Pancreas (tissue), 10 donors: ENCODE results near the gene MLXIP. TPM values are rescaled to one million over a fixed set of nuclear protein-coding genes. Genes with fewer than 3 reads are reported as not detected.

Source experiments
- ATAC-seq, 4 donors: fragments of 200-7000 bp; cut with Tn5 transposase; one replicate each; pipeline versions ENCODE4 v1.8.0 to v1.9.1; 2020; ENCODE audit warnings: mild to moderate bottlenecking in 4 of 4, moderate library complexity in 4 of 4
- DNase-seq, 6 donors: peaks; one replicate each; pipeline ENCODE4 v3.0.0-alpha.2; 2020
- FAIRE-seq: peaks from 2 replicates; lab custom pipeline; 2012; peaks lifted over from hg19 to GRCh38; lab: Jason Lieb, UNC
- H3K27ac ChIP-seq, 4 donors: fragments of 200-600 bp; sonication (generic); 1 replicate in 3 of 4; 2 replicates in 1 of 4; pipeline versions ENCODE4 v1.5.0 to v1.8.0; 2020
- H3K27me3 ChIP-seq, 4 donors: fragments of 200-600 bp; one replicate each; pipeline ENCODE4 v1.8.0; 2021
- H3K36me3 ChIP-seq, 3 donors: fragments of 200-600 bp; sonication (generic) in 1 of 3; one replicate each; pipeline versions ENCODE4 v1.5.0 to v1.8.0; 2020 to 2021
- H3K4me1 ChIP-seq, 3 donors: fragments of 200-600 bp; one replicate each; pipeline ENCODE4 v1.8.0; 2021
- H3K4me3 ChIP-seq, 4 donors: fragments of 200-600 bp; sonication (generic) in 2 of 4; one replicate each; pipeline versions ENCODE4 v1.5.0 to v1.8.0; 2020 to 2021
- H3K9me3 ChIP-seq, 4 donors: fragments of 200-600 bp; one replicate each; pipeline ENCODE4 v1.8.0; 2021
- CTCF ChIP-seq, 4 donors: fragments of 200-600 bp; sonication (generic) in 3 of 4; IDR thresholded peaks; one replicate each; pipeline versions ENCODE4 v1.5.0 to v1.8.0; 2021; ENCODE audit warnings: antibody characterized with exemption in 4 of 4
- WGBS, 2 donors: extraction: QIAGEN DNeasy Blood & Tissue Kit; methylation state at CpG; one replicate each; pipeline ENCODE4 v1.1.7; 2013; 5-methylcytosine and 5-hydroxymethylcytosine counted together
- intact Hi-C, 3 donors: fragments of 100-400 bp; cut with DNase I; formaldehyde crosslinking; loops; one replicate each; pipeline versions ENCODE4 v1.11.1 to v1.14.2; 2022
- polyA plus RNA-seq, 2 donors: library from polyadenylated mRNA; stranded (reverse); fragments of 200-250 nt; gene quantifications; one replicate each; pipeline ENCODE4 v1.2.3, GENCODE V29; 2013
- total RNA-seq, 6 donors: library from RNA; stranded (reverse); fragmentation: NEBNext Ultra II Directional in 4 of 6; extraction: Animal tissue kit (Norgen Biotek cat#: 25700) in 4 of 6; gene quantifications; one replicate each; pipeline versions ENCODE4 v1.2.1 to v1.2.4, GENCODE V29; 2021 to 2023
- donor health status: healthy with polysubstance abuse.
- donor health status: DM: no; HTN: no; CAD: no; lungs with moderate emphysema.
- donor health status: DM: no; HTN: no; CAD: no.
- donor health status: control.
- donor health status: control.
- donor health status: Bipolar disorder and iron deficiency.
- donor health status: DM: yes; HTN: yes; CAD: no.
- donor health status: DM: no; HTN: no; CAD: no.
- donor health status: DM: no; HTN: no; CAD: no.
- donor health status: DM: yes; HTN: yes; CAD: no.

MLXIP gene
- total and polyA plus RNA-seq, 8 donors = 35.4 to 90.1 (median 55.5) TPM

- no peak for ATAC-seq
- no peaks in the 10 kb centered on the region for H3K4me1 ChIP-seq
- no peak for TF ChIP-seq CTCF (IDR thresholded peaks at IDR 0.05)
- FAIRE-seq = no peak
- no peaks in the 10 kb centered on the region for H3K36me3 ChIP-seq
- 76 to 84% methylated on average over 11 of the region's 11 CpGs for WGBS, 2 donors
- intact Hi-C loops = loop anchor here in 1 of 3 donors (10.0 kb wide), 1 partner anchor 278 kb away; the partner anchor contains the start of gene CFAP251
- H3K9me3 ChIP-seq = no peaks in the 10 kb centered on the region
- no peak overlapping the region for H3K4me3 ChIP-seq
- no peaks in the 10 kb centered on the region for H3K27me3 ChIP-seq
- no peak overlapping the region for H3K27ac ChIP-seq
- no peak for DNase-seq
Observed at GRCh38 chr12:122192441-122192840, 113.9 kb downstream of the MLXIP start.

- Histone ChIP-seq H3K9me3 (no peaks in the 10 kb centered on the region), H3K27ac (no peak overlapping the region), H3K4me3 (no peak overlapping the region), H3K27me3 (no peaks in the 10 kb centered on the region), H3K4me1 (no peaks in the 10 kb centered on the region), H3K36me3 (no peaks in the 10 kb centered on the region)
- 72 to 93% methylated on average over 1 of the region's 1 CpG for WGBS, 2 donors
- no peak for TF ChIP-seq CTCF (IDR thresholded peaks at IDR 0.05)
- FAIRE-seq (no peak), ATAC-seq (no peak), DNase-seq (no peak)
- intact Hi-C loops = loop anchor here in 1 of 3 donors (10.0 kb wide), 1 partner anchor 280 kb away; the partner anchor contains the start of gene CFAP251
Observed at GRCh38 chr12:122194804-122195203, 116.2 kb downstream of the MLXIP start.

GRCh38 chr12:122195405-122195804 is 116.8 kb downstream of the MLXIP start:
- Histone ChIP-seq H3K4me1 (no peaks in the 10 kb centered on the region), H3K27me3 (no peaks in the 10 kb centered on the region), H3K36me3 (no peaks in the 10 kb centered on the region), H3K9me3 (no peaks in the 10 kb centered on the region), H3K27ac (no peak overlapping the region), H3K4me3 (no peak overlapping the region)
- 80 to 89% methylated on average over 4 of the region's 4 CpGs for WGBS, 2 donors
- ATAC-seq (no peak), DNase-seq (no peak), FAIRE-seq (no peak)
- intact Hi-C loops = loop anchor here in 1 of 3 donors (10.0 kb wide), 1 partner anchor 281 kb away; the partner anchor contains the start of gene CFAP251
- TF ChIP-seq CTCF (IDR thresholded peaks at IDR 0.05) = no peak

Other genes starting within 250 kb of the MLXIP start
- gene HPD, start 219.9 kb upstream of the MLXIP start, total RNA-seq = 1 to 10 TPM in 5 of 6 donors, under 1 TPM in 1; 0.71 to 3.0 (median 1.9) TPM
- 1 to 10 TPM; 2.8 to 3.9 TPM for gene HPD, start 219.9 kb upstream of the MLXIP start, polyA plus RNA-seq
- gene PSMD9, start 190.0 kb upstream of the MLXIP start, total RNA-seq = 10 to 100 TPM; 22.4 to 32.8 (median 25.6) TPM
- gene PSMD9, start 190.0 kb upstream of the MLXIP start, polyA plus RNA-seq = 10 to 100 TPM; 20.5 to 39.4 TPM
- gene CFAP251, start 160.2 kb upstream of the MLXIP start, total RNA-seq = 1 to 10 TPM; 1.7 to 4.6 (median 2.9) TPM
- gene CFAP251, start 160.2 kb upstream of the MLXIP start, polyA plus RNA-seq = 1 to 10 TPM; 5.8 to 5.9 TPM
- gene BCL7A, start 56.9 kb upstream of the MLXIP start, total RNA-seq = 10 to 100 TPM in 3 of 6 donors, 1 to 10 TPM in 3; 8.3 to 13.4 (median 10.5) TPM
- gene BCL7A, start 56.9 kb upstream of the MLXIP start, polyA plus RNA-seq = 1 to 10 TPM; 6.9 to 8.3 TPM
- gene IL31, start 95.5 kb downstream of the MLXIP start, total RNA-seq = not detected
- not detected for gene IL31, start 95.5 kb downstream of the MLXIP start, polyA plus RNA-seq
- 1 to 10 TPM in 1 of 6 donors, under 1 TPM in 5; 0.12 to 1.3 (median 0.47) TPM for gene LRRC43, start 104.4 kb downstream of the MLXIP start, total RNA-seq
- gene LRRC43, start 104.4 kb downstream of the MLXIP start, polyA plus RNA-seq = 1 to 10 TPM in 1 of 2 donors, under 1 TPM in 1; 0.57 to 1.6 TPM
- under 1 TPM in 4 of 6 donors, not detected in 2; 0.06 to 0.28 (median 0.12) TPM for gene B3GNT4, start 125.0 kb downstream of the MLXIP start, total RNA-seq
- under 1 TPM; 0.34 to 0.61 TPM for gene B3GNT4, start 125.0 kb downstream of the MLXIP start, polyA plus RNA-seq
- gene DIABLO, start 147.3 kb downstream of the MLXIP start, total RNA-seq = 10 to 100 TPM; 13.2 to 20.6 (median 18.0) TPM
- 10 to 100 TPM; 18.4 to 42.1 TPM for gene DIABLO, start 147.3 kb downstream of the MLXIP start, polyA plus RNA-seq
- 10 to 100 TPM in 1 of 6 donors, 1 to 10 TPM in 5; 4.5 to 12.0 (median 6.6) TPM for gene VPS33A, start 187.7 kb downstream of the MLXIP start, total RNA-seq
- gene VPS33A, start 187.7 kb downstream of the MLXIP start, polyA plus RNA-seq = 1 to 10 TPM; 4.2 to 7.6 TPM